GM18507 (cell line): Measurements from ENCODE around the gene WIPF3.
A peak's percentile ranks its signal among the peaks of the same experiment; 100 is the strongest.

ENCODE experiments used
- DNase-seq: peaks from one replicate; pipeline ENCODE4 v3.0.0; 2011; ENCODE audit warnings: low read depth; ENCODE audit not compliant: insufficient read length; ENCODE audit errors: extremely low spot score
- FAIRE-seq: peaks from 2 replicates; lab custom pipeline; 2011; peaks lifted over from hg19 to GRCh38; lab: Jason Lieb, UNC

Gene WIPF3

GRCh38 chr7:29894256-29894655 lies 87.9 kb downstream of the WIPF3 start:
- DNase-seq (no peak), FAIRE-seq (no peak)

- FAIRE-seq (no peak), DNase-seq (no peak)
Measured at GRCh38 chr7:29895559-29895958, 89.3 kb downstream of the WIPF3 start.

- FAIRE-seq (no peak), DNase-seq (no peak)
Measured at GRCh38 chr7:29896685-29897411, 90.5 kb downstream of the WIPF3 start.

GRCh38 chr7:29898301-29898700 lies 92.0 kb downstream of the WIPF3 start:
- FAIRE-seq (no peak), DNase-seq (no peak)

DNA sequence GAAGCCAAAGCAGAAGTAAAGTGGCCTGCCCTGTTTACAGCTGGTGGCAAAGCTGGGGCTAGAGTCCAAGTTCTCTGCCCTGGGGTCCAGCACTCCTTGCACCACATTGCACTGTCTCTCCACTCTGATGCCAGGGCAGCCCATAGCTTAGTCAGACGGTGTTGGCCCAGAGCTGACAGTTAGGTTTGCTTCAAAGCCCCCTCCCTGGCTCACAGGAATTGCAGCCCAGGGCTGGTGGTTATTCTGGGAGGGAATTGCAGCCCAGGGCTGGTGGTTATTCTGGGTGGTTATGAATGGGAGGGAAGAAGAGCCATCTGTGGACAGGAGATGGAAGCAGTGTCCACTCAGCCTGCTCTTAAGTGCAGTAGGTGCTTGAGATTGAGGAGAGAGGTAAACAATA lies 94.4 kb downstream of the WIPF3 start:
- FAIRE-seq: no peak
- DNase-seq: no peak

DNA sequence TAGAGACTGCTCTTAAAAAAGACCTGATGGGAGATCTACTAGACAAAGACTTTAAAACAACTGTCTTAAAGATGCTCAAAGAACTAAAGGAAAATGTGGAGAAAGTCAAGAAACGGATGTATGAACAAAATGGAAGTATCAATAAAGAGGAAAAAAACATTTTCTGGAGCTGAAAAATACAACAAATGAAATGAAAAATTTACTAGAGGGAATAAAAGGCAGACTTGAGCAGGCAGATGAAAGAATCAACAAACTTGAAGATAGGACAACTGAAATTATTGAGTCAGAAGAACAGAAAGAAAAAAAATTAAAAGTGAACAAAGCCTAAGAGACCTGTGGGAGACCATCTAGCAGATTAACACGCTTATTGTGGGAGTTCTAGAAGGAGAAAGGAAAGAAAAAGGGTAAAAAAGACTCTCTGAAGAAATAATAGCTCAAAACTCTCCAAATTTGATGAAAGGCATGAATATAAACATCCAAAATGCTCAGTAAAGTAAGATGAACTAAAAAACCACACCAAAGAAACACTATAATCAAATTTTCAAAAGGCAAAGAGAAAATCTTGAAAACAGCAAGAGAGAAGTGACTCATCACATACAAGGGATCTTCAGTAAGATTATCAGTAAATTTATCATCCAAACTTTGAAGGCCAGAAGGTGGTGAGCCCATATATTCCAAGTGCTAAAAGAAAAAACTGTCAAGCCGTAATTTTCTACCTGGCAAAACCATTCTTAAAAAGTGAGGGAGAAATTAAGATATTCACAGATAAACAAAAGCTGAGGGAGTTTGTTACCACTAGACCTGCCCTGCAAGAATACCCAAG lies 100.1 kb downstream of the WIPF3 start:
- FAIRE-seq (no peak), DNase-seq (no peak)

GRCh38 chr7:29914180-29914579 lies 107.9 kb downstream of the WIPF3 start:
- DNase-seq (no peak), FAIRE-seq (no peak)

DNA sequence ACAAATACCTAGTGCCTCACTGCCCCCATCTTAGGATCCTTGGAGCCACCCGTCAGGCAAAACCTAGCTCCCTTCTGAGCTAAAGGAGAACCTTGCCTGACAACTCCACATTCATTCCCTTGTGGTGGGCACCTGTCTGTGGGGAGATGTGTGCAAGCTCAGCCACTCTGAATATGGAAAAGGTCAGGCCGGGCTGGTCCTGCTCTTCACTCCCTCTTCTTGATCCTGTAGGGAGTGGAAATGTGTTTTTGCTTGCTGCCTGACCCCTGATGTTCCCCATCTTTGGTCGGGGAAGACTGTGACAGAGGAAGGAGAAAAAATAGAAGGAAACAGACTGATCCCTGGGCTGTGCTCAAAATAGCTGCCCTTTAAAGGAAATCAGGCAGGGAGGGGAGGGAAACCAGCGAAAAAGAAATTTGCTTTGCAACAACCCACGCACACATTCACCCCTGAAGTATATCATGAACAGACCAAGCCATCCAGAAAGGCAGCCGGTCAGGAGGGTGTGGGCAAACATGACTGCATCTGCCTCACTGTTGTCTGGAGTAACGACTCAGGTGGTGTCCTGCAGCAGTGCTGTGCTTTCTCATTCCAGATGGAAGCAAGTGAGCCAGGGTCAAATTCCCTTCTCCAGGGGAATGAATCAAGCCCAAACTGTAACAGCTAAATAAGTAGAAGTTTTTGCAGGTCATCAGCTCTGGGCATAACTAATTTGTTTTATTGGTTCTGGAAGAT lies 109.3 kb downstream of the WIPF3 start:
- no peak for DNase-seq
- no peak for FAIRE-seq

DNA sequence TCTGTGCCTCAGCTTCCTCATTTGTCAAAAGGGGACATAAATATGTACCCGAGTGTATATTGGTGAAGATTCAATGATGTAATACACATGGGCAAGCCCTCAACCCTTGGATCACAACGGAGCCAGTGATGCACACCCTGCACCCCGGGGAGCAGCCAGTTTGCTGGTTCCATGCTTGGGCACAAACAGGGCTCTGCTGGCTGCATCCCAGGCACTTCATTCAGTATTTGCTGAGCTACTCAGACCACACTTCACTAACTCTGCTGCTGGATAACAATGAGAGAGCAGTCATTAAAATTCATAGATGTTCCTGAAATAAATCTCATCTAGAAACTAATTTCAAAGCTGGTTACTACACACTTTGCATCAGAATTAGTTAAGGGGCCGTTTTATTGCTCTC lies 111.3 kb downstream of the WIPF3 start:
- DNase-seq (no peak), FAIRE-seq (no peak)

GRCh38 chr7:29918850-29919249 lies 112.5 kb downstream of the WIPF3 start:
- FAIRE-seq: no peak
- DNase-seq: no peak

DNA sequence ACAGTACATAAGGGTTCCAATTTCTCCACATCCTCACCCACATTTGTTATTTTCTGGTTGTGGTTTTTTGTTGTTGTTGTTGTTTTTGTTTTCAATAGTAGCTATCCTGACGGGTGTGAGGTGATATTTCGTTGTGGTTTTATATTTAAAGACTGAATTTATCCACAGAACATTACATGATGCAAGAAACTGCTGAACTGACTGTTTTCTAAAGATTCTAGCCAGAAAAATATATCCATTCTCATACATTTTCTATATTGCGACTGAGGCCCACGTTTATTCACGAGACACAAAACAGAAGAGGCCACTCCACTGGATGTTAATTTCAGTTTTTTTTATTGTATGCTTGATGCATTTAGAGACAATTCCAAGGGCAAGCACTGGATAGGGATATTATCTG lies 113.5 kb downstream of the WIPF3 start:
- no peak for DNase-seq
- no peak for FAIRE-seq

DNA sequence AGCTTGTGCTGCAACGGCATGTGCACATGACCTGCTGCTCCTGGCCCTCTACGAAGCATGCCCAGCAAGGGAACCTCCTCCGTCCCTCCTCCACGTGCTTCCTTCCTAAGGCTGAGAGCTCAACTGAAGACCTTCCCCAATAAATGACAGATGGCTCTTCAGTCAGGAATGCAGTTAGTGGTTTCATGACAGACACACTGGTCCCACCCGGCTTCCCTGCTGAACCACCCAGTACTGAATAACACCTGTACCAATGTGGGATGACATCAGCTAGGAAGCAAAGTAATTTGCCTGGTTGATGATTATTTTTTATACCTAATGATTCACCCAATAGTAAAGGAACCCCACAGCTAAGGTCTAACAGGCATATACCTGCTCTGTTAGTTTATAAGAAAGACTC lies 114.2 kb downstream of the WIPF3 start:
- FAIRE-seq (no peak), DNase-seq (no peak)

GRCh38 chr7:29921404-29922010 lies 115.2 kb downstream of the WIPF3 start:
- DNase-seq (no peak), FAIRE-seq (peak; percentile 92)

DNA sequence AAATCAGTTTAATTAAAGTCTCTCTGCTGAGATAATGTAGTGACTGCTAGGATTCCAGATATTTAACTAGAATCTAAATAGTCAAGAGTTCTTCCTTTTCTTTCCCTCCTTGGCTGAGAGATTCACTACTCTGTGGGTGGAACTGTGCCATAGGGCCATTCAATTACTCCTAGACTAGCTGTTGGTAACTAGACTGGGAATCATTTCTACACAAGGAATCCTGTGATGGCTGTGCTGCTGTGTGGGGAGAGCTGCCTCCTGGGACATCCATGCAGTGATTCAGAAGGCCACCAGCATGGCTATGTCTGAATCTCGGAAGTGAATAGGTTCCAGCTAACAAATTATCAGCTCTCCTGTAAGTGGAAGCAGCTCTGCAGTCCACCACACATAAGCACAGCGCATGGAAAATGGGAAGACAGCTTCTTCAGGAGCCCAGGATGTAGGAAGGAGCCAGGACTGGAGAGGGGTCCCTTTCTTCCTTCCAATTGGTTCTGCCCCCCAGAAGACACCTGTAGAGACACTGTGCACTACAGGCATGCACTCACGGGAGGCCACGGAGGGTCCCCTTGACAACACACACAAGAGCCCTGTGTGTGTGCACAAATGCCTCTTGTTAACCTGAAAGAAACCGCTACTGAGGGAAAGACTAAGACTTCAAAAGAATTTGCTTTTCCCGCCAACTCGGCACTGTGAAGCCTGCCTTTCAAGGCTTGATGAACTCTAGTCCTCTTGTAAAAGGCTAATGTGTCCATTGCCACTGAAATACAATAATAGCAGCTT lies 116.8 kb downstream of the WIPF3 start:
- no peak for FAIRE-seq
- DNase-seq: no peak

GRCh38 chr7:29924006-29924405 lies 117.7 kb downstream of the WIPF3 start:
- DNase-seq (no peak), FAIRE-seq (no peak)

GRCh38 chr7:29924684-29925083 lies 118.4 kb downstream of the WIPF3 start:
- FAIRE-seq (no peak), DNase-seq (no peak)

- no peak for DNase-seq
- no peak for FAIRE-seq
Measured at GRCh38 chr7:29926216-29926615, 119.9 kb downstream of the WIPF3 start.

GRCh38 chr7:29926741-29927140 lies 120.4 kb downstream of the WIPF3 start:
- DNase-seq (no peak), FAIRE-seq (no peak)
